GM12878 (cell line): ENCODE data around the gene LHX6. TPM values are rescaled to one million over a fixed set of nuclear protein-coding genes. Genes with fewer than 3 reads are reported as not detected.

Experiments used
- ATAC-seq: fragments of 200-7000 bp; cut with Tn5 transposase; 3 replicates; pipeline ENCODE4 v1.9.1; 2020; ENCODE audit warnings: mild to moderate bottlenecking, moderate library complexity
- BruUV-seq: library from RNA; stranded (reverse); fragments of 400-500 nt; replicated peaks from 2 replicates; lab custom pipeline; 2021; lab: Mats Ljungman, UMichigan
- CTCF ChIA-PET: fragments of 300-600 bp; sonication (Branson Sonifier 250); formaldehyde crosslinking; extraction: SDS; loops from one replicate; lab custom pipeline; 2021; ENCODE audit warnings: inconsistent platforms; lab: Yijun Ruan, JAX
- POLR2A ChIA-PET: fragments of 350-600 bp; formaldehyde crosslinking; extraction: SDS; loops from one replicate; lab custom pipeline; 2021; ENCODE audit warnings: inconsistent platforms; lab: Charles Lee
- RAD21 ChIA-PET: fragments of 300-600 bp; sonication (Branson Sonifier 250); formaldehyde crosslinking; loops from one replicate; lab custom pipeline; 2023; ENCODE audit warnings: antibody characterized with exemption; ENCODE audit not compliant: unreplicated experiment; lab: Charles Lee
- SMC1A ChIA-PET: fragments of 300-600 bp; sonication (Branson Sonifier 250); formaldehyde crosslinking; loops from one replicate; lab custom pipeline; 2023; ENCODE audit not compliant: unreplicated experiment, uncharacterized antibody; lab: Charles Lee
- DNase-seq: peaks from one replicate; pipeline ENCODE4 v3.0.0-alpha.2; 2011; ENCODE audit warnings: low read depth, low spot score
- FAIRE-seq: peaks from 3 replicates; lab custom pipeline; 2011; peaks lifted over from hg19 to GRCh38; lab: Jason Lieb, UNC
- H2AFZ ChIP-seq: 2 replicates; pipeline ENCODE4 v1.6.0; 2011; ENCODE audit warnings: low read depth, low read length, control low read depth; ENCODE audit not compliant: control insufficient read depth
- H3K27ac ChIP-seq: 2 replicates; pipeline ENCODE4 v1.5.1; 2011; ENCODE audit warnings: control low read depth; ENCODE audit not compliant: control insufficient read depth, insufficient read depth
- H3K27me3 ChIP-seq, 2 experiments: replicated peaks in 1 of 2; 2 replicates each; pipeline versions ENCODE4 v1.6.0 to v1.6.1; 2011; ENCODE audit warnings: low read length in 1 of 2; ENCODE audit not compliant: control insufficient read depth in 2 of 2, insufficient read depth in 2 of 2
- H3K36me3 ChIP-seq, 2 experiments: 2 replicates each; pipeline ENCODE4 v1.5.1; 2011; ENCODE audit warnings: low read length in 1 of 2; ENCODE audit not compliant: control insufficient read depth in 2 of 2, insufficient read depth in 2 of 2
- H3K4me1 ChIP-seq: 2 replicates; pipeline ENCODE4 v1.6.1; 2011; ENCODE audit warnings: mild to moderate bottlenecking, low read length, moderate library complexity, mixed read lengths; ENCODE audit not compliant: control insufficient read depth, insufficient read depth
- H3K4me2 ChIP-seq: 2 replicates; pipeline ENCODE4 v1.6.0; 2011; ENCODE audit warnings: control low read depth; ENCODE audit not compliant: control insufficient read depth, insufficient read depth
- H3K4me3 ChIP-seq: fragments of 200-600 bp; sonication (generic); 2 replicates; pipeline ENCODE4 v1.5.1; 2016
- H3K79me2 ChIP-seq: 2 replicates; pipeline ENCODE4 v1.6.0; 2011; ENCODE audit warnings: low read length; ENCODE audit not compliant: control insufficient read depth, insufficient read depth
- H3K9ac ChIP-seq: 2 replicates; pipeline ENCODE4 v1.8.0; 2011; ENCODE audit warnings: low read length, control low read depth, mixed read lengths; ENCODE audit not compliant: control insufficient read depth, insufficient read depth
- H3K9me3 ChIP-seq: replicated peaks from 3 replicates; pipeline ENCODE4 v1.5.1; 2011; ENCODE audit warnings: mild to moderate bottlenecking, low read length; ENCODE audit not compliant: control insufficient read depth, insufficient read depth
- H4K20me1 ChIP-seq: 2 replicates; pipeline ENCODE4 v1.6.0; 2011; ENCODE audit not compliant: control insufficient read depth, insufficient read depth
- CREB1 ChIP-seq: IDR thresholded peaks from 2 replicates; pipeline ENCODE4 v1.6.1; 2012; ENCODE audit warnings: low read depth, mild to moderate bottlenecking, inconsistent platforms
- HCFC1 ChIP-seq: fragments of 150-350 bp; IDR thresholded peaks from 2 replicates; pipeline ENCODE4 v1.6.1; 2014; ENCODE audit warnings: low read length
- IRF4 ChIP-seq: IDR thresholded peaks from 2 replicates; pipeline ENCODE4 v1.6.1; 2011; ENCODE audit warnings: low read depth, low read length
- POU2F2 ChIP-seq: IDR thresholded peaks from 3 replicates; pipeline ENCODE4 v1.6.1; 2011; ENCODE audit warnings: low read depth, mild to moderate bottlenecking, low read length, borderline replicate concordance
- ZBED1 ChIP-seq: IDR thresholded peaks from 2 replicates; pipeline ENCODE4 v1.6.1; 2016; ENCODE audit warnings: borderline replicate concordance
- ZNF384 ChIP-seq: IDR thresholded peaks from 2 replicates; pipeline ENCODE4 v1.6.1; 2012; ENCODE audit warnings: low read depth, mild to moderate bottlenecking, low read length, improper control_type of control experiment, borderline replicate concordance
- WGBS: methylation state at CpG from one replicate; pipeline ENCODE4 v1.1.6; 2016; ENCODE audit warnings: low lambda C conversion rate; ENCODE audit not compliant: insufficient replicate concordance, insufficient coverage; ENCODE audit errors: missing lambda C conversion rate; 5-methylcytosine and 5-hydroxymethylcytosine counted together
- in situ Hi-C: fragments of 300-500 bp; cut with MboI; formaldehyde crosslinking; loops from 9 replicates; pipeline ENCODE4 v1.14.3; 2018; ENCODE audit warnings: mixed read lengths
- intact Hi-C: fragments of 100-400 bp; cut with micrococcal nuclease; formaldehyde crosslinking; loops from one replicate; pipeline ENCODE4 v1.14.2; 2022; ENCODE audit not compliant: unreplicated experiment
- polyA plus RNA-seq, 11 experiments: library from polyadenylated mRNA; depleted of rRNA in 4 of 11; unstranded in 6 of 11; stranded (reverse) in 5 of 11; fragments of >200 nt; fragmentation: Nextera tagmentation in 4 of 11; fragmentation: Illumina TruSeq in 1 of 11; extraction: Ambion mirVana in 4 of 11; extraction: Trizol in 1 of 11; gene quantifications; 1 replicate in 1 of 11; 2 replicates in 10 of 11; pipeline versions ENCODE4 v1.2.1 to v1.2.3, GENCODE V29; 2011 to 2016; ENCODE audit warnings: inconsistent platforms in 2 of 11, missing spikeins in 2 of 11, low read depth in 1 of 11
- total RNA-seq, 4 experiments: library from RNA; depleted of rRNA in 3 of 4; stranded (reverse); fragments of >200 nt in 3 of 4; fragmentation: Illumina TruSeq in 1 of 4; extraction: Trizol in 1 of 4; gene quantifications; 2 replicates each; pipeline versions ENCODE4 v1.2.1 to v1.2.3, GENCODE V29; 2013 to 2021
- TF ChIP-seq, protein P1 (sequence below): IDR thresholded peaks from 2 replicates; pipeline ENCODE4 v1.6.1; 2011; ENCODE audit warnings: low read depth, low read length, improper control_type of control experiment, borderline replicate concordance
- TF ChIP-seq, protein P2 (sequence below): fragments of 450-650 bp; IDR thresholded peaks from 2 replicates; pipeline ENCODE4 v1.6.1; 2017; ENCODE audit warnings: mild to moderate bottlenecking, moderate library complexity
- TF ChIP-seq, protein P3 (sequence below): IDR thresholded peaks from 2 replicates; pipeline ENCODE4 v1.6.1; 2012; ENCODE audit warnings: low read length, inconsistent platforms
- TF ChIP-seq, protein P4 (sequence below): fragments of 450-650 bp; formaldehyde crosslinking; IDR thresholded peaks from 2 replicates; pipeline ENCODE4 v1.5.0; 2022; ENCODE audit warnings: mild to moderate bottlenecking, missing genetic modification characterization
- TF ChIP-seq, protein P5 (sequence below): IDR thresholded peaks from 2 replicates; pipeline ENCODE4 v1.6.1; 2012; ENCODE audit warnings: mild to moderate bottlenecking, low read depth, low read length

LHX6 gene
- total and polyA plus RNA-seq, 10 of the 15 experiments (the other 5 are each of a cell fraction or from before 2014, with no cell fraction given), result not detected

DNA sequence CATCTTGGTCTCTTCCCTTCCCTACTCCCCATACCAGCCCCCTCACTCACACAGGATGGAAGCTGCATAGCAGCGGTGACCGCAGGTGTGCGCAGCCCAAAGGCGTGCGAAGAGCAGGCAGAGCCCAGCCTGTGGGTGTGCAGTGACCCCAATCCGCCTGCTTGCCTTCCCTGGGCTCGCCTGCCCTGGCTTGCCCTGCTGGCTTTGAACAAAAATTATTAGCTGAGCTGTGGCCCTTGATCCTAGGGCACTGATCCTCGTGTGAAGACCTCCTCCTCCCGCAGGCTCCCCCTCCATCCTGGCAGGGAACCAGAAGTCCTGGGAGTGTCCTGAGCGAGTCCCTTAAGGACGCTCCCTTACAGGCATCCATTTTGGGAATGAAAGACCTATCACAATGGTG is 37.2 kb downstream of the LHX6 start:
- Histone ChIP-seq H3K4me1 (no peaks in the 10 kb centered on the region), H3K36me3 (no peaks in the 10 kb centered on the region), H3K9me3 (no peaks in the 10 kb centered on the region), H3K9ac (no peak overlapping the region), H2AFZ (no peak overlapping the region), H3K4me2 (no peak overlapping the region), H3K79me2 (no peaks in the 10 kb centered on the region), H3K27me3 (no peaks in the 10 kb centered on the region; a peak in 1 of 4 replicates), H4K20me1 (no peaks in the 10 kb centered on the region), H3K4me3 (no peak overlapping the region), H3K27ac (no peak overlapping the region)
- ChIA-PET POLR2A (no interaction called here), CTCF (interaction anchor here (0.6 kb wide), 1 partner anchor 13 kb away, joined by 3 read pairs; no protein-coding TSS in a partner anchor), RAD21 (no interaction called here), SMC1A (no interaction called here)
- BruUV-seq, result no TSS peak
- ATAC-seq, result no peak
- in situ Hi-C loops, result no loop called here
- FAIRE-seq, result no peak
- intact Hi-C loops, result no loop called here
- WGBS, result 62% methylated on average over 11 of the region's 11 CpGs
- DNase-seq, result no peak
- no peak for TF ChIP-seq IRF4
- TF ChIP-seq ZBED1, result no peak
- no peak for TF ChIP-seq HCFC1
- TF ChIP-seq, protein P1, sequence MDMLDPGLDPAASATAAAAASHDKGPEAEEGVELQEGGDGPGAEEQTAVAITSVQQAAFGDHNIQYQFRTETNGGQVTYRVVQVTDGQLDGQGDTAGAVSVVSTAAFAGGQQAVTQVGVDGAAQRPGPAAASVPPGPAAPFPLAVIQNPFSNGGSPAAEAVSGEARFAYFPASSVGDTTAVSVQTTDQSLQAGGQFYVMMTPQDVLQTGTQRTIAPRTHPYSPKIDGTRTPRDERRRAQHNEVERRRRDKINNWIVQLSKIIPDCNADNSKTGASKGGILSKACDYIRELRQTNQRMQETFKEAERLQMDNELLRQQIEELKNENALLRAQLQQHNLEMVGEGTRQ, result no peak
- TF ChIP-seq, protein P2, sequence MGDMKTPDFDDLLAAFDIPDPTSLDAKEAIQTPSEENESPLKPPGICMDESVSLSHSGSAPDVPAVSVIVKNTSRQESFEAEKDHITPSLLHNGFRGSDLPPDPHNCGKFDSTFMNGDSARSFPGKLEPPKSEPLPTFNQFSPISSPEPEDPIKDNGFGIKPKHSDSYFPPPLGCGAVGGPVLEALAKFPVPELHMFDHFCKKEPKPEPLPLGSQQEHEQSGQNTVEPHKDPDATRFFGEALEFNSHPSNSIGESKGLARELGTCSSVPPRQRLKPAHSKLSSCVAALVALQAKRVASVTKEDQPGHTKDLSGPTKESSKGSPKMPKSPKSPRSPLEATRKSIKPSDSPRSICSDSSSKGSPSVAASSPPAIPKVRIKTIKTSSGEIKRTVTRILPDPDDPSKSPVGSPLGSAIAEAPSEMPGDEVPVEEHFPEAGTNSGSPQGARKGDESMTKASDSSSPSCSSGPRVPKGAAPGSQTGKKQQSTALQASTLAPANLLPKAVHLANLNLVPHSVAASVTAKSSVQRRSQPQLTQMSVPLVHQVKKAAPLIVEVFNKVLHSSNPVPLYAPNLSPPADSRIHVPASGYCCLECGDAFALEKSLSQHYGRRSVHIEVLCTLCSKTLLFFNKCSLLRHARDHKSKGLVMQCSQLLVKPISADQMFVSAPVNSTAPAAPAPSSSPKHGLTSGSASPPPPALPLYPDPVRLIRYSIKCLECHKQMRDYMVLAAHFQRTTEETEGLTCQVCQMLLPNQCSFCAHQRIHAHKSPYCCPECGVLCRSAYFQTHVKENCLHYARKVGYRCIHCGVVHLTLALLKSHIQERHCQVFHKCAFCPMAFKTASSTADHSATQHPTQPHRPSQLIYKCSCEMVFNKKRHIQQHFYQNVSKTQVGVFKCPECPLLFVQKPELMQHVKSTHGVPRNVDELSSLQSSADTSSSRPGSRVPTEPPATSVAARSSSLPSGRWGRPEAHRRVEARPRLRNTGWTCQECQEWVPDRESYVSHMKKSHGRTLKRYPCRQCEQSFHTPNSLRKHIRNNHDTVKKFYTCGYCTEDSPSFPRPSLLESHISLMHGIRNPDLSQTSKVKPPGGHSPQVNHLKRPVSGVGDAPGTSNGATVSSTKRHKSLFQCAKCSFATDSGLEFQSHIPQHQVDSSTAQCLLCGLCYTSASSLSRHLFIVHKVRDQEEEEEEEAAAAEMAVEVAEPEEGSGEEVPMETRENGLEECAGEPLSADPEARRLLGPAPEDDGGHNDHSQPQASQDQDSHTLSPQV, result no peak
- TF ChIP-seq, protein P3, sequence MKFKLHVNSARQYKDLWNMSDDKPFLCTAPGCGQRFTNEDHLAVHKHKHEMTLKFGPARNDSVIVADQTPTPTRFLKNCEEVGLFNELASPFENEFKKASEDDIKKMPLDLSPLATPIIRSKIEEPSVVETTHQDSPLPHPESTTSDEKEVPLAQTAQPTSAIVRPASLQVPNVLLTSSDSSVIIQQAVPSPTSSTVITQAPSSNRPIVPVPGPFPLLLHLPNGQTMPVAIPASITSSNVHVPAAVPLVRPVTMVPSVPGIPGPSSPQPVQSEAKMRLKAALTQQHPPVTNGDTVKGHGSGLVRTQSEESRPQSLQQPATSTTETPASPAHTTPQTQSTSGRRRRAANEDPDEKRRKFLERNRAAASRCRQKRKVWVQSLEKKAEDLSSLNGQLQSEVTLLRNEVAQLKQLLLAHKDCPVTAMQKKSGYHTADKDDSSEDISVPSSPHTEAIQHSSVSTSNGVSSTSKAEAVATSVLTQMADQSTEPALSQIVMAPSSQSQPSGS, result no peak
- TF ChIP-seq, protein P4, sequence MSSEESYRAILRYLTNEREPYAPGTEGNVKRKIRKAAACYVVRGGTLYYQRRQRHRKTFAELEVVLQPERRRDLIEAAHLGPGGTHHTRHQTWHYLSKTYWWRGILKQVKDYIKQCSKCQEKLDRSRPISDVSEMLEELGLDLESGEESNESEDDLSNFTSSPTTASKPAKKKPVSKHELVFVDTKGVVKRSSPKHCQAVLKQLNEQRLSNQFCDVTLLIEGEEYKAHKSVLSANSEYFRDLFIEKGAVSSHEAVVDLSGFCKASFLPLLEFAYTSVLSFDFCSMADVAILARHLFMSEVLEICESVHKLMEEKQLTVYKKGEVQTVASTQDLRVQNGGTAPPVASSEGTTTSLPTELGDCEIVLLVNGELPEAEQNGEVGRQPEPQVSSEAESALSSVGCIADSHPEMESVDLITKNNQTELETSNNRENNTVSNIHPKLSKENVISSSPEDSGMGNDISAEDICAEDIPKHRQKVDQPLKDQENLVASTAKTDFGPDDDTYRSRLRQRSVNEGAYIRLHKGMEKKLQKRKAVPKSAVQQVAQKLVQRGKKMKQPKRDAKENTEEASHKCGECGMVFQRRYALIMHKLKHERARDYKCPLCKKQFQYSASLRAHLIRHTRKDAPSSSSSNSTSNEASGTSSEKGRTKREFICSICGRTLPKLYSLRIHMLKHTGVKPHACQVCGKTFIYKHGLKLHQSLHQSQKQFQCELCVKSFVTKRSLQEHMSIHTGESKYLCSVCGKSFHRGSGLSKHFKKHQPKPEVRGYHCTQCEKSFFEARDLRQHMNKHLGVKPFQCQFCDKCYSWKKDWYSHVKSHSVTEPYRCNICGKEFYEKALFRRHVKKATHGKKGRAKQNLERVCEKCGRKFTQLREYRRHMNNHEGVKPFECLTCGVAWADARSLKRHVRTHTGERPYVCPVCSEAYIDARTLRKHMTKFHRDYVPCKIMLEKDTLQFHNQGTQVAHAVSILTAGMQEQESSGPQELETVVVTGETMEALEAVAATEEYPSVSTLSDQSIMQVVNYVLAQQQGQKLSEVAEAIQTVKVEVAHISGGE (CRISPR knock-in tag), result no peak
- TF ChIP-seq ZNF384, result no peak
- TF ChIP-seq CREB1, result no peak
- TF ChIP-seq, protein P5, sequence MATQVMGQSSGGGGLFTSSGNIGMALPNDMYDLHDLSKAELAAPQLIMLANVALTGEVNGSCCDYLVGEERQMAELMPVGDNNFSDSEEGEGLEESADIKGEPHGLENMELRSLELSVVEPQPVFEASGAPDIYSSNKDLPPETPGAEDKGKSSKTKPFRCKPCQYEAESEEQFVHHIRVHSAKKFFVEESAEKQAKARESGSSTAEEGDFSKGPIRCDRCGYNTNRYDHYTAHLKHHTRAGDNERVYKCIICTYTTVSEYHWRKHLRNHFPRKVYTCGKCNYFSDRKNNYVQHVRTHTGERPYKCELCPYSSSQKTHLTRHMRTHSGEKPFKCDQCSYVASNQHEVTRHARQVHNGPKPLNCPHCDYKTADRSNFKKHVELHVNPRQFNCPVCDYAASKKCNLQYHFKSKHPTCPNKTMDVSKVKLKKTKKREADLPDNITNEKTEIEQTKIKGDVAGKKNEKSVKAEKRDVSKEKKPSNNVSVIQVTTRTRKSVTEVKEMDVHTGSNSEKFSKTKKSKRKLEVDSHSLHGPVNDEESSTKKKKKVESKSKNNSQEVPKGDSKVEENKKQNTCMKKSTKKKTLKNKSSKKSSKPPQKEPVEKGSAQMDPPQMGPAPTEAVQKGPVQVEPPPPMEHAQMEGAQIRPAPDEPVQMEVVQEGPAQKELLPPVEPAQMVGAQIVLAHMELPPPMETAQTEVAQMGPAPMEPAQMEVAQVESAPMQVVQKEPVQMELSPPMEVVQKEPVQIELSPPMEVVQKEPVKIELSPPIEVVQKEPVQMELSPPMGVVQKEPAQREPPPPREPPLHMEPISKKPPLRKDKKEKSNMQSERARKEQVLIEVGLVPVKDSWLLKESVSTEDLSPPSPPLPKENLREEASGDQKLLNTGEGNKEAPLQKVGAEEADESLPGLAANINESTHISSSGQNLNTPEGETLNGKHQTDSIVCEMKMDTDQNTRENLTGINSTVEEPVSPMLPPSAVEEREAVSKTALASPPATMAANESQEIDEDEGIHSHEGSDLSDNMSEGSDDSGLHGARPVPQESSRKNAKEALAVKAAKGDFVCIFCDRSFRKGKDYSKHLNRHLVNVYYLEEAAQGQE, result no peak
- TF ChIP-seq POU2F2, result no peak
